Astrocyte (in vitro differentiated cells and primary cell): Measurements from ENCODE around the gene NCAM1. TPM values are rescaled to one million over a fixed set of nuclear protein-coding genes. Genes with fewer than 3 reads are reported as not detected.

Experiments used
- DNase-seq: peaks from one replicate; pipeline ENCODE4 v3.0.0-alpha.2; 2010; ENCODE audit warnings: low read depth
- FAIRE-seq: peaks from 2 replicates; lab custom pipeline; 2011; peaks lifted over from hg19 to GRCh38; lab: Jason Lieb, UNC
- H2AFZ ChIP-seq: 2 replicates; pipeline ENCODE4 v1.6.0; 2012; ENCODE audit warnings: low read depth, low read length, inconsistent platforms
- H3K27ac ChIP-seq: 2 replicates; pipeline ENCODE4 v1.5.1; 2011; ENCODE audit warnings: low read depth, low read length, inconsistent platforms
- H3K27me3 ChIP-seq: 2 replicates; pipeline ENCODE4 v1.6.0; 2011; ENCODE audit warnings: low read length, inconsistent platforms; ENCODE audit not compliant: insufficient read depth
- H3K36me3 ChIP-seq: 2 replicates; pipeline ENCODE4 v1.5.1; 2011; ENCODE audit warnings: low read length, inconsistent platforms; ENCODE audit not compliant: insufficient read depth
- H3K4me1 ChIP-seq: 2 replicates; pipeline ENCODE4 v1.5.1; 2011; ENCODE audit warnings: low read length, inconsistent platforms; ENCODE audit not compliant: insufficient read depth
- H3K4me2 ChIP-seq: 2 replicates; pipeline ENCODE4 v1.6.0; 2012; ENCODE audit warnings: low read length, inconsistent platforms
- H3K4me3 ChIP-seq: 2 replicates; pipeline ENCODE4 v1.5.1; 2011; ENCODE audit warnings: low read depth, mild to moderate bottlenecking, low read length, inconsistent platforms; ENCODE audit not compliant: insufficient read depth
- H3K79me2 ChIP-seq: 2 replicates; pipeline ENCODE4 v1.6.0; 2012; ENCODE audit warnings: mild to moderate bottlenecking, low read length, inconsistent platforms; ENCODE audit not compliant: insufficient read depth
- H3K9ac ChIP-seq: 2 replicates; pipeline ENCODE4 v1.6.0; 2012; ENCODE audit warnings: mild to moderate bottlenecking, low read length, inconsistent platforms
- H3K9me3 ChIP-seq: 2 replicates; pipeline ENCODE4 v1.5.1; 2012; ENCODE audit warnings: low read depth, mild to moderate bottlenecking, low read length, inconsistent platforms; ENCODE audit not compliant: insufficient read depth
- H4K20me1 ChIP-seq: 2 replicates; pipeline ENCODE4 v1.6.0; 2012; ENCODE audit warnings: low read length, inconsistent platforms; ENCODE audit not compliant: insufficient read depth
- H3K27ac Mint-ChIP-seq: one replicate; pipeline ENCODE4 v1.8.0; 2021; ENCODE audit warnings: mild to moderate bottlenecking, mixed read lengths; ENCODE audit not compliant: unreplicated experiment
- H3K27me3 Mint-ChIP-seq: one replicate; pipeline ENCODE4 v1.8.0; 2021; ENCODE audit warnings: low read depth, mixed read lengths; ENCODE audit not compliant: unreplicated experiment
- H3K36me3 Mint-ChIP-seq: one replicate; pipeline ENCODE4 v1.8.0; 2021; ENCODE audit warnings: low read depth, mixed read lengths; ENCODE audit not compliant: unreplicated experiment
- H3K4me1 Mint-ChIP-seq: one replicate; pipeline ENCODE4 v1.8.0; 2021; ENCODE audit warnings: low read depth, mixed read lengths; ENCODE audit not compliant: unreplicated experiment
- H3K4me3 Mint-ChIP-seq: one replicate; pipeline ENCODE4 v1.8.0; 2021; ENCODE audit warnings: mild to moderate bottlenecking, moderate library complexity, mixed read lengths; ENCODE audit not compliant: unreplicated experiment
- H3K9me3 Mint-ChIP-seq: one replicate; pipeline ENCODE4 v1.8.0; 2021; ENCODE audit warnings: mild to moderate bottlenecking, mixed read lengths; ENCODE audit not compliant: unreplicated experiment
- EZH2 ChIP-seq: IDR thresholded peaks from 2 replicates; pipeline ENCODE4 v1.6.1; 2012; ENCODE audit warnings: mild to moderate bottlenecking, low read length, inconsistent platforms; ENCODE audit not compliant: insufficient read depth
- total RNA-seq: library from RNA; stranded (reverse); gene quantifications from 2 replicates; pipeline ENCODE4 v1.2.1, GENCODE V29; 2021
- TF ChIP-seq, protein P1 (sequence below): IDR thresholded peaks from 2 replicates; pipeline ENCODE4 v1.5.1; 2011; ENCODE audit warnings: low read depth, mild to moderate bottlenecking, inconsistent platforms, low read length, moderate library complexity; ENCODE audit not compliant: insufficient read depth

Gene NCAM1
- total RNA-seq, 1 donor from 2014 or later = 17.4 TPM

DNA sequence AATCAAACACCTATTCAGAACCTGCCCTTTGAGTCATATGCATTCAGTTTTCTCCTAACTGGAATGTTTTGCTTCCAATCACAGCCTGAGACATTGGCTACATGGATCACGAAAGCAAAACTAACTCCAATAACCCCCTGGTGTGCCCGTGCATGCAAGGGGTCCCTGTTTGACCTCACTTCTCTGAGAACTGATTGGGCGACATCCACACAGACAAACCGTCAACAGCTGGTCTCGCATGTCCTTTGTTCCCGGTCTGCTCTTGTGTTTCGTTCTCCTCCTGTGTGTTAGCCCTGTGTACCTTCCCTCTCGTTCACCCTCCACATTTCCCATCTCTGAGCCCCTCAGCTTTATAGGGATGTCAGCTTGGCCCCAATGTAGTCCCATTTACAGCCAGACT lies 286.0 kb downstream of the NCAM1 start:
- TF ChIP-seq EZH2 = no peak
- TF ChIP-seq, protein P1, sequence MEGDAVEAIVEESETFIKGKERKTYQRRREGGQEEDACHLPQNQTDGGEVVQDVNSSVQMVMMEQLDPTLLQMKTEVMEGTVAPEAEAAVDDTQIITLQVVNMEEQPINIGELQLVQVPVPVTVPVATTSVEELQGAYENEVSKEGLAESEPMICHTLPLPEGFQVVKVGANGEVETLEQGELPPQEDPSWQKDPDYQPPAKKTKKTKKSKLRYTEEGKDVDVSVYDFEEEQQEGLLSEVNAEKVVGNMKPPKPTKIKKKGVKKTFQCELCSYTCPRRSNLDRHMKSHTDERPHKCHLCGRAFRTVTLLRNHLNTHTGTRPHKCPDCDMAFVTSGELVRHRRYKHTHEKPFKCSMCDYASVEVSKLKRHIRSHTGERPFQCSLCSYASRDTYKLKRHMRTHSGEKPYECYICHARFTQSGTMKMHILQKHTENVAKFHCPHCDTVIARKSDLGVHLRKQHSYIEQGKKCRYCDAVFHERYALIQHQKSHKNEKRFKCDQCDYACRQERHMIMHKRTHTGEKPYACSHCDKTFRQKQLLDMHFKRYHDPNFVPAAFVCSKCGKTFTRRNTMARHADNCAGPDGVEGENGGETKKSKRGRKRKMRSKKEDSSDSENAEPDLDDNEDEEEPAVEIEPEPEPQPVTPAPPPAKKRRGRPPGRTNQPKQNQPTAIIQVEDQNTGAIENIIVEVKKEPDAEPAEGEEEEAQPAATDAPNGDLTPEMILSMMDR = no peak
- H3K27me3 ChIP-seq = no peaks in the 10 kb centered on the region
- no peak overlapping the region for H2AFZ ChIP-seq
- Mint-ChIP-seq H3K27ac (no peak overlapping the region), H3K4me3 (no peak overlapping the region), H3K36me3 (no peaks in the 10 kb centered on the region), H3K9me3 (no peaks in the 10 kb centered on the region), H3K27me3 (peaks cover 6% of the 10 kb centered on the region), H3K4me1 (peaks cover 21% of the 10 kb centered on the region)
- no peaks in the 10 kb centered on the region for H3K79me2 ChIP-seq
- H3K9ac ChIP-seq = no peak overlapping the region
- no peak overlapping the region for H3K4me3 ChIP-seq
- H3K4me1 ChIP-seq = peaks cover 10% of the 10 kb centered on the region
- no peaks in the 10 kb centered on the region for H4K20me1 ChIP-seq
- H3K9me3 ChIP-seq = no peaks in the 10 kb centered on the region
- DNase-seq (no peak), FAIRE-seq (no peak)
- H3K27ac ChIP-seq = no peak overlapping the region
- no peak overlapping the region for H3K4me2 ChIP-seq
- H3K36me3 ChIP-seq = no peaks in the 10 kb centered on the region

DNA sequence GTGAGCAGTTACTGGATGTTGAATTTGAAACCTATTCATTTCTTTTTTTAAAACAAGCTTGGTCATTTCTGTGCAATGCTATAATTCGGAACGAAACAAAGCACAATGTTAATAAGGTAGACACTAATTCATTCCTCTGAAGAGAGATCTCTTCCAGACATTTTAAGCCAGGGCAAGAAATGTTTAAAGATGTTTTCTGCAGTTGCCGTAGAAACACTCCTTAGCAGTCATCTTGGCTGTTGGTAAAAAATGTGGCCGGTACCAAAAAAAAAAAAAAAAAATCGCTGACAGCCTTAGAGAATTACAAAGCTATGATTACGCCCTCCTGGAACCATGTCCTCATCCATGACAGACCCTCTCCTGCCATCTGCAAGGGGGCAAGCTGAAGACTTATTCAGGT lies 286.7 kb downstream of the NCAM1 start:
- Histone ChIP-seq H3K9me3 (no peaks in the 10 kb centered on the region), H3K4me1 (peaks cover 5% of the 10 kb centered on the region), H3K36me3 (no peaks in the 10 kb centered on the region), H3K27me3 (no peaks in the 10 kb centered on the region), H3K79me2 (no peaks in the 10 kb centered on the region), H3K4me2 (no peak overlapping the region), H3K27ac (no peak overlapping the region), H3K4me3 (no peak overlapping the region), H3K9ac (no peak overlapping the region), H2AFZ (no peak overlapping the region), H4K20me1 (no peaks in the 10 kb centered on the region)
- Mint-ChIP-seq H3K36me3 (no peaks in the 10 kb centered on the region), H3K27ac (peak overlapping the region; percentile 66), H3K4me1 (peaks cover 16% of the 10 kb centered on the region), H3K9me3 (no peaks in the 10 kb centered on the region), H3K27me3 (peaks cover 6% of the 10 kb centered on the region), H3K4me3 (no peak overlapping the region)
- FAIRE-seq (no peak), DNase-seq (no peak)
- TF ChIP-seq, protein P1 = no peak
- TF ChIP-seq EZH2 = no peak

DNA sequence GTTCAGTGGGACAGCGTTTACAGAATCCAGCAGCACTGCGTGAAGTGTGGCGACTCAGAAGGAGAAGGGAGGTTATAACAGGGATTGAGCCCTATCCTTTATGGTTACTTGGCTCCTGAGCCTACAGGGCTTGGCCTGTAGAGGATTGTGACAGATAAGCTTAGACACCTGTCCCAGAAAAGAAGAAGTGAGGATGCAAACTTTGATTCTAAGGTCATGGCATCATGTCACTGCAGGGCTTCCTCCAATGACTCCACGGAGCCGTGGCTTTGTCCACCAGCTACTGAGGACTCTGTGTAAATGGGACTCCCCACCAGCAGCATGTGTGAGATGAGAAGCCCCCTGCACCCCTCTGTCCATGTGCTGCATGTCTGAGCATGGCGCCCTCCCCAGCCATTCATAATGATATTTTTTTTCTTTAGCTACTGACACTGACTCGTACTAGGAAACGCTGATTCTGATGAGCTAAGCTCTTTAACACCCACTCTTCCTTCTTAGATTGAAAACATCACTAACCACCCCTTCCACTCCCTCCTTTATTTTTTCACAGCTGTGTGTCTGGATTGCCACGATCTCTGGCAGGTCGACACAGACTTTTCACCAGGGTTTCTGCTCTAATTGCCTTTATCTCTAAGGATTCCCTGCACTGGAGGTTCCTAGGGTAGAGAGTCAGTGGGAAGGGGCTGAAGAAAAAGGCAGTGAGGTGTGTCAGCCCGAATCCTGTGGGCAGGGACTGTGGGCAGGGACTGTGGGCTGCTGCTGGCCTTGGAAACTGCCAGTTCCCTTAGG lies 287.7 kb downstream of the NCAM1 start:
- Mint-ChIP-seq H3K9me3 (no peaks in the 10 kb centered on the region), H3K4me1 (peaks cover 13% of the 10 kb centered on the region), H3K27me3 (peaks cover 12% of the 10 kb centered on the region), H3K4me3 (no peak overlapping the region), H3K27ac (peak overlapping the region; percentile 58), H3K36me3 (no peaks in the 10 kb centered on the region)
- Histone ChIP-seq H4K20me1 (no peaks in the 10 kb centered on the region), H3K36me3 (no peaks in the 10 kb centered on the region), H3K4me3 (no peak overlapping the region), H3K9me3 (peaks cover 3% of the 10 kb centered on the region), H3K27ac (no peak overlapping the region), H3K27me3 (peaks cover 4% of the 10 kb centered on the region), H3K4me1 (no peaks in the 10 kb centered on the region), H3K4me2 (no peak overlapping the region), H3K9ac (no peak overlapping the region), H2AFZ (no peak overlapping the region), H3K79me2 (no peaks in the 10 kb centered on the region)
- FAIRE-seq (no peak), DNase-seq (no peak)
- no peak for TF ChIP-seq EZH2
- TF ChIP-seq, protein P1 = no peak
